ENCODE results near the gene INAFM2.

GRCh38 chr15:40280260-40281056, 43.0 kb upstream of the INAFM2 start:
- TF ChIP-seq NR2C2 (IDR thresholded peaks at IDR 0.05; ENCODE audit: borderline replicate concordance, control insufficient read depth, insufficient read length, low read depth) (no peak), ZZZ3 (IDR thresholded peaks at IDR 0.05; ENCODE audit: control insufficient read depth, insufficient read length, low read depth) (no peak), HDGF (IDR thresholded peaks at IDR 0.05) (no peak), RAD21 (IDR thresholded peaks at IDR 0.05; ENCODE audit: insufficient read depth, low read depth, low read length) (no peak), POLR2A (IDR thresholded peaks at IDR 0.05; ENCODE audit: low read depth, low read length) (no peak), ASH2L (IDR thresholded peaks at IDR 0.05; ENCODE audit: borderline replicate concordance, low read depth) (no peak), CTCF (IDR thresholded peaks at IDR 0.05 in 2 of 3, conservative IDR thresholded peaks at IDR 0.05 in 1 of 3; ENCODE audit: control insufficient read depth in 2 of 3, extremely low read depth in 1 of 3, insufficient read depth in 1 of 3, low read depth in 3 of 3, low read length in 3 of 3) (no peak)
